Panc1 (cell line): ENCODE data around the gene CTSD.

Source experiments
- CTCF ChIP-seq: fragments of 450-650 bp; IDR thresholded peaks from 2 replicates; pipeline ENCODE4 v1.5.1; 2017; ENCODE audit warnings: mild to moderate bottlenecking
- POLR2AphosphoS5 ChIP-seq: IDR thresholded peaks from 2 replicates; pipeline ENCODE4 v1.6.1; 2012; ENCODE audit warnings: mild to moderate bottlenecking, low read depth, low read length, moderate library complexity
- REST ChIP-seq, 2 experiments: IDR thresholded peaks; 2 replicates each; pipeline ENCODE4 v1.6.1; 2011 to 2012; ENCODE audit warnings: low read depth in 2 of 2, control low read depth in 1 of 2, low read length in 1 of 2, mild to moderate bottlenecking in 1 of 2, moderate library complexity in 1 of 2; ENCODE audit not compliant: insufficient read depth in 1 of 2
- SIN3A ChIP-seq: IDR thresholded peaks from 2 replicates; pipeline ENCODE4 v1.6.1; 2012; ENCODE audit warnings: low read depth, mild to moderate bottlenecking, low read length, moderate library complexity, borderline replicate concordance; ENCODE audit not compliant: insufficient read depth

DNA sequence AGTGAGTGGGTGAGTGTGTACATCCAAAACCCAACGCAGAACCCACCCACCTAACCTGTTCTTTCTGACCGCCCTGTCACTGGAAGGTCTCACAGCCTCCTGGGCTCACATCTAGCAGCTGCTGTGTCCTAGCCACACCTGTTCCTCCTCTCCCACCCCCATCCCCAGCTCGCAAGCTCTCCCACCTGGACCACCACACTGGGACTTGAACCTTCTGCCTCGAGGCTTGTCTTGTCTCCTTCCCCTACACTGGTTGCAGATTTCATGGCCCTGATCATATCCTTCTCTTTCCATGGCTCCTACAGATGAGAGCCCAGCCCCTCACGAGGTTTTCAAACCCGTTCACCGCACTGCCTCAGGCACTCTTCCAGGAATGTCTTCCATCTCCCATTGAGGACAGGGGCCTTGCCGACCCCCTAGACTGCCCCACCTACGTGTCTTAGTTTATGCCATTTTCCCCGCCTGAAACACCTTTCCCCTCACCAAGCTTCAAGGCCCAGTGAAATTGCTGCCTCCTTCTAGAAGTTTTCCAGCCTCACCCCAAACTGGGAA, 20.1 kb downstream of the CTSD start:
- TF ChIP-seq REST (IDR thresholded peaks at IDR 0.05; ENCODE audit: insufficient read depth in 1 of 2, low read depth in 2 of 2, low read length in 1 of 2) (no peak), CTCF (no peak), POLR2AphosphoS5 (peak; percentile 75), SIN3A (no peak)
